GM12864 (cell line): ENCODE results near the gene HAUS3.

ENCODE experiments used
- DNase-seq: peaks from one replicate; pipeline ENCODE4 v3.0.0-alpha.2; 2011; ENCODE audit warnings: low read depth
- H3K4me3 ChIP-seq: 2 replicates; pipeline ENCODE4 v1.5.1; 2011; ENCODE audit warnings: mild to moderate bottlenecking, low read depth, low read length, control low read depth
- CTCF ChIP-seq: IDR thresholded peaks from 2 replicates; pipeline ENCODE4 v1.5.1; 2011; ENCODE audit warnings: low read depth, mild to moderate bottlenecking, moderate library complexity, low read length, control low read depth, inconsistent platforms; ENCODE audit errors: missing control alignments

Gene HAUS3

GRCh38 chr4:2287594-2287915 lies 45.6 kb upstream of the HAUS3 start:
- TF ChIP-seq CTCF, result no peak
- no peak overlapping the region for H3K4me3 ChIP-seq
- no peak for DNase-seq

GRCh38 chr4:2286904-2287593 lies 45.1 kb upstream of the HAUS3 start:
- DNase-seq, result no peak
- TF ChIP-seq CTCF, result no peak
- no peak overlapping the region for H3K4me3 ChIP-seq

- H3K4me3 ChIP-seq, result no peak overlapping the region
- DNase-seq, result no peak
- TF ChIP-seq CTCF, result no peak
Measured at GRCh38 chr4:2285613-2286381, 43.9 kb upstream of the HAUS3 start.

GRCh38 chr4:2284934-2285612 lies 43.2 kb upstream of the HAUS3 start:
- no peak for DNase-seq
- TF ChIP-seq CTCF, result no peak
- H3K4me3 ChIP-seq, result no peak overlapping the region

- H3K4me3 ChIP-seq, result no peak overlapping the region
- no peak for DNase-seq
- TF ChIP-seq CTCF, result no peak
Measured at GRCh38 chr4:2284161-2284933, 42.4 kb upstream of the HAUS3 start.

- DNase-seq, result no peak
- H3K4me3 ChIP-seq, result no peak overlapping the region
- no peak for TF ChIP-seq CTCF
Measured at GRCh38 chr4:2283199-2283711, 41.3 kb upstream of the HAUS3 start.
